Measurements from ENCODE around the gene LRRC3C. TPM values are rescaled to one million over a fixed set of nuclear protein-coding genes. Genes with fewer than 3 reads are reported as not detected.
A peak's percentile ranks its signal among the peaks of the same experiment; 100 is the strongest.
"Not testable (repeated sequence)": the region's sequence is repeated elsewhere in the genome, so short reads cannot be mapped to it uniquely, and the experiment has no call there.

LRRC3C gene
- total RNA-seq (not detected), polyA plus RNA-seq (not detected)
- long read RNA-seq, donor 1: 0 reads
- long read RNA-seq, donor 2: 0 reads
- long read RNA-seq, donor 3: 0 reads

- Histone ChIP-seq H3K27me3 (no peaks in the 10 kb centered on the region), H3K9me3 (no peaks in the 10 kb centered on the region), H3K27ac (peak within 1 kb of the TSS; percentile 91 to 98 (median 96)), H3K4me1 (peaks cover 6 to 68% (median 49%) of the 10 kb centered on the region in 12 donors), H3K36me3 (peaks cover 0 to 19% (median 17%) of the 10 kb centered on the region in 9 donors), H3K4me3 (peak within 1 kb of the TSS; percentile 59 to 96 (median 78))
- TF ChIP-seq POLR2A (IDR thresholded peaks at IDR 0.05): peak; percentile 5 to 82
- TF ChIP-seq CTCF (IDR thresholded peaks at IDR 0.05): no peak
- DNase-seq: peak; percentile 95 to 98 (median 96)
- WGBS, 4 donors: 0 to 1% (median 1%) methylated on average over 42 to 72 of the region's 72 CpGs
- peak; percentile 82 to 90 (median 90) for ATAC-seq
- intact Hi-C loops (cut with DNase I): loop anchor here in 4 of 10 donors (1.0 to 10.0 kb wide), 5 partner anchors 26 to 63 kb away; partner anchors contain the start of genes PSMD3 (in 2 of the 4), IKZF3 (in 1 of the 4) and ZPBP2 (in 1 of the 4)
These were observed at the start of gene LRRC3C, which contains the start of gene ORMDL3 for GRCh38 chr17:39927101-39927928. LRRC3C (plus strand) TSS chr17:39927732; CDS start chr17:39941524, 13,792 bp downstream. ORMDL3 (minus strand) TSS chr17:39927601; CDS start chr17:39924203, 3,398 bp downstream.

GRCh38 chr17:39886102-39886501 lies 41.4 kb upstream of the LRRC3C start:
- peaks cover 0 to 34% (median 13%) of the 10 kb centered on the region in 9 donors for H3K27me3 ChIP-seq
- intact Hi-C loops (cut with DNase I); ATAC-seq; H3K9me3 ChIP-seq; H3K4me1 ChIP-seq; H3K4me3 ChIP-seq; H3K27ac ChIP-seq; H3K36me3 ChIP-seq; DNase-seq: not testable (repeated sequence)
- WGBS, 4 donors: 56 to 68% (median 67%) methylated on average over 5 of the region's 5 CpGs

- no peak for ATAC-seq
- intact Hi-C loops (cut with DNase I): no loop called here
These were observed 40.5 kb upstream of the LRRC3C start for GRCh38 chr17:39887078-39887477.

GRCh38 chr17:39889200-39889599 lies 38.3 kb upstream of the LRRC3C start:
- intact Hi-C loops (cut with DNase I): no loop called here
- peaks cover 0 to 42% (median 16%) of the 10 kb centered on the region in 9 donors for H3K27me3 ChIP-seq
- WGBS, 4 donors: 26 to 51% (median 48%) methylated on average over 2 of the region's 2 CpGs

More at GRCh38 chr17:39887078-39887477, 40.5 kb upstream of the LRRC3C start:
- peaks cover 0 to 37% (median 16%) of the 10 kb centered on the region in 9 donors for H3K27me3 ChIP-seq
- no peaks in the 10 kb centered on the region for H3K9me3 ChIP-seq
- no peak for DNase-seq
- H3K4me1 ChIP-seq: no peaks in the 10 kb centered on the region
- H3K4me3 ChIP-seq: no peak overlapping the region
- no peak overlapping the region for H3K27ac ChIP-seq
- no peaks in the 10 kb centered on the region for H3K36me3 ChIP-seq
- TF ChIP-seq POLR2A (IDR thresholded peaks at IDR 0.05) (no peak), CTCF (IDR thresholded peaks at IDR 0.05) (no peak)

More at GRCh38 chr17:39889200-39889599, 38.3 kb upstream of the LRRC3C start:
- H3K36me3 ChIP-seq: no peaks in the 10 kb centered on the region
- DNase-seq: no peak
- no peak for ATAC-seq
- H3K4me1 ChIP-seq: no peaks in the 10 kb centered on the region
- no peak overlapping the region for H3K27ac ChIP-seq
- no peak overlapping the region for H3K4me3 ChIP-seq
- no peak for TF ChIP-seq CTCF (IDR thresholded peaks at IDR 0.05)
- no peak for TF ChIP-seq POLR2A (IDR thresholded peaks at IDR 0.05)
- no peaks in the 10 kb centered on the region for H3K9me3 ChIP-seq
